Measurements from ENCODE around the gene RELN. TPM values are rescaled to one million over a fixed set of nuclear protein-coding genes. Genes with fewer than 3 reads are reported as not detected.

The RELN gene
- total and polyA plus RNA-seq, 10 of the 15 experiments (the other 5 are each of a cell fraction or from before 2014, with no cell fraction given), result 0.11 to 0.21 TPM; not detected in 8

- CTCF ChIA-PET, result interaction anchor here (1.1 kb wide), 1 partner anchor 30 kb away, joined by 4 read pairs; no protein-coding TSS in a partner anchor
- 0% methylated on average over 1 of the region's 1 CpG for WGBS (ENCODE audit: insufficient coverage, insufficient replicate concordance, low lambda C conversion rate, missing lambda C conversion rate)
- Histone ChIP-seq H2AFZ (ENCODE audit: control insufficient read depth, low read depth, low read length) (no peak overlapping the region), H3K4me3 (no peak overlapping the region), H3K27me3 (replicated peaks in 1 of 2; ENCODE audit: control insufficient read depth in 2 of 2, insufficient read depth in 2 of 2, low read length in 1 of 2) (no peaks in the 10 kb centered on the region; a peak in 1 of 4 replicates), H4K20me1 (ENCODE audit: control insufficient read depth, insufficient read depth) (no peaks in the 10 kb centered on the region), H3K27ac (ENCODE audit: control insufficient read depth, insufficient read depth) (no peak overlapping the region), H3K4me1 (ENCODE audit: control insufficient read depth, insufficient read depth, low read length) (no peaks in the 10 kb centered on the region), H3K9ac (ENCODE audit: control insufficient read depth, insufficient read depth, low read length) (no peak overlapping the region), H3K79me2 (ENCODE audit: control insufficient read depth, insufficient read depth, low read length) (no peaks in the 10 kb centered on the region), H3K36me3 (ENCODE audit: control insufficient read depth in 2 of 2, insufficient read depth in 2 of 2, low read length in 1 of 2) (no peaks in the 10 kb centered on the region), H3K9me3 (replicated peaks; ENCODE audit: control insufficient read depth, insufficient read depth, low read length) (no peaks in the 10 kb centered on the region), H3K4me2 (ENCODE audit: control insufficient read depth, insufficient read depth) (no peak overlapping the region)
- FAIRE-seq (no peak), ATAC-seq (no peak), DNase-seq (ENCODE audit: low read depth, low spot score) (no peak)
- intact Hi-C loops (cut with micrococcal nuclease; ENCODE audit: unreplicated experiment) (no loop called here), in situ Hi-C loops (cut with MboI) (no loop called here)
- BruUV-seq (replicated peaks), result no TSS peak
- SMC1A ChIA-PET (ENCODE audit: uncharacterized antibody, unreplicated experiment), result interaction anchor here (0.6 to 0.7 kb wide), 2 partner anchors 43 to 237 kb away, joined by 3 to 9 read pairs; no protein-coding TSS in a partner anchor
- RAD21 ChIA-PET (ENCODE audit: unreplicated experiment), result no interaction called here
- no peak for TF ChIP-seq POLR2A (IDR thresholded peaks at IDR 0.05; ENCODE audit: low read depth, low read length)
- no peak for TF ChIP-seq ETV6 (conservative IDR thresholded peaks at IDR 0.05 in 1 of 2, IDR thresholded peaks at IDR 0.05 in 1 of 2; ENCODE audit: borderline replicate concordance in 1 of 2, low read depth in 1 of 2)
- TF ChIP-seq TARDBP (IDR thresholded peaks at IDR 0.05; ENCODE audit: borderline replicate concordance), result no peak
- no peak for TF ChIP-seq EZH2 (IDR thresholded peaks at IDR 0.05; ENCODE audit: borderline replicate concordance, control insufficient read depth, low read depth, low read length)
- TF ChIP-seq, protein P1, sequence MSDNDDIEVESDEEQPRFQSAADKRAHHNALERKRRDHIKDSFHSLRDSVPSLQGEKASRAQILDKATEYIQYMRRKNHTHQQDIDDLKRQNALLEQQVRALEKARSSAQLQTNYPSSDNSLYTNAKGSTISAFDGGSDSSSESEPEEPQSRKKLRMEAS (IDR thresholded peaks at IDR 0.05; ENCODE audit: low read depth, low read length), result no peak
- no peak for TF ChIP-seq CREM (IDR thresholded peaks at IDR 0.05; ENCODE audit: low read depth)
- TF ChIP-seq HDAC2 (IDR thresholded peaks at IDR 0.05), result no peak
- POLR2A ChIA-PET, result no interaction called here
Measured at GRCh38 chr7:103560136-103560535, 429.3 kb downstream of the RELN start.

- no peaks in the 10 kb centered on the region for H4K20me1 ChIP-seq (ENCODE audit: control insufficient read depth, insufficient read depth)
- DNase-seq (ENCODE audit: low read depth, low spot score), result no peak
- no peak overlapping the region for H3K4me3 ChIP-seq
- no peak overlapping the region for H3K9ac ChIP-seq (ENCODE audit: control insufficient read depth, insufficient read depth, low read length)
- no peak for ATAC-seq
- in situ Hi-C loops (cut with MboI) (no loop called here), intact Hi-C loops (cut with micrococcal nuclease; ENCODE audit: unreplicated experiment) (no loop called here)
- no peak overlapping the region for H2AFZ ChIP-seq (ENCODE audit: control insufficient read depth, low read depth, low read length)
- POLR2A ChIA-PET, result no interaction called here
- CTCF ChIA-PET, result no interaction called here
- H3K4me1 ChIP-seq (ENCODE audit: control insufficient read depth, insufficient read depth, low read length), result no peaks in the 10 kb centered on the region
- H3K27me3 ChIP-seq (replicated peaks in 1 of 2; ENCODE audit: control insufficient read depth in 2 of 2, insufficient read depth in 2 of 2, low read length in 1 of 2), result no peaks in the 10 kb centered on the region
- SMC1A ChIA-PET (ENCODE audit: uncharacterized antibody, unreplicated experiment), result interaction anchor here (0.6 kb wide), 1 partner anchor 13 kb away, joined by 3 read pairs; no protein-coding TSS in a partner anchor
- no peak overlapping the region for H3K27ac ChIP-seq (ENCODE audit: control insufficient read depth, insufficient read depth)
- H3K4me2 ChIP-seq (ENCODE audit: control insufficient read depth, insufficient read depth), result no peak overlapping the region
- no peak for FAIRE-seq
- 37% methylated on average over 12 of the region's 12 CpGs for WGBS (ENCODE audit: insufficient coverage, insufficient replicate concordance, low lambda C conversion rate, missing lambda C conversion rate)
- H3K36me3 ChIP-seq (ENCODE audit: control insufficient read depth in 2 of 2, insufficient read depth in 2 of 2, low read length in 1 of 2), result no peaks in the 10 kb centered on the region
- BruUV-seq (replicated peaks), result no TSS peak
- H3K9me3 ChIP-seq (replicated peaks; ENCODE audit: control insufficient read depth, insufficient read depth, low read length), result no peaks in the 10 kb centered on the region
- TF ChIP-seq ASH2L (IDR thresholded peaks at IDR 0.05; ENCODE audit: borderline replicate concordance, low read depth), result no peak
- TF ChIP-seq FOS (IDR thresholded peaks at IDR 0.05; ENCODE audit: borderline replicate concordance, extremely low read depth, insufficient read length), result no peak
- TF ChIP-seq E2F8 (IDR thresholded peaks at IDR 0.05; ENCODE audit: low read depth, partially characterized antibody), result no peak
- TF ChIP-seq STAT1 (conservative IDR thresholded peaks at IDR 0.05), result no peak
- H3K79me2 ChIP-seq (ENCODE audit: control insufficient read depth, insufficient read depth, low read length), result no peaks in the 10 kb centered on the region
- RAD21 ChIA-PET (ENCODE audit: unreplicated experiment), result no interaction called here
Measured at GRCh38 chr7:103551016-103551415, 438.4 kb downstream of the RELN start.

Data from GM12878 (cell line).